Measurements from ENCODE around the gene ICAM2.

ICAM2 gene

DNA sequence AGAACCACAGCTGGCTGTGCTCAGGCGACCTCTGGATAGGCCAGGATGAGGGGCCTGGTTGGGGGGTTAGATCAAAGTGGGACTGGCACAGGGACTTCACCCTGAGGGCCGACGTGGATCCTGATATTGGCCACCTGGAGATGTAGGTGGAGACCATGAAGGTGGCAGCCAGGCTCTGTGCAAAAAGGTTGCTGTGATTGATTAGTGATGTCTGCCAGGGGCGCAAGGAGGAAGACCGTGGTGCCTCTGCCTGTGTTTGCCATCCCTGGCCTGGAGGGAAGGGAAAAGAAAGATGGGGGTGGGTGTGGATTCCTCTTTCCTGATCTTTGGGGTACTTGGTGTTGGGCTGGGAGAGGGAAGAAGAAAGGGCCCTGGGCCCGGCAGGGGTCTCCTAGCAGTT lies 47.2 kb downstream of the ICAM2 start:
- H3K36me3 ChIP-seq (ENCODE audit: control insufficient read depth, insufficient read depth, low read length): no peaks in the 10 kb centered on the region
- TF ChIP-seq, protein P1, sequence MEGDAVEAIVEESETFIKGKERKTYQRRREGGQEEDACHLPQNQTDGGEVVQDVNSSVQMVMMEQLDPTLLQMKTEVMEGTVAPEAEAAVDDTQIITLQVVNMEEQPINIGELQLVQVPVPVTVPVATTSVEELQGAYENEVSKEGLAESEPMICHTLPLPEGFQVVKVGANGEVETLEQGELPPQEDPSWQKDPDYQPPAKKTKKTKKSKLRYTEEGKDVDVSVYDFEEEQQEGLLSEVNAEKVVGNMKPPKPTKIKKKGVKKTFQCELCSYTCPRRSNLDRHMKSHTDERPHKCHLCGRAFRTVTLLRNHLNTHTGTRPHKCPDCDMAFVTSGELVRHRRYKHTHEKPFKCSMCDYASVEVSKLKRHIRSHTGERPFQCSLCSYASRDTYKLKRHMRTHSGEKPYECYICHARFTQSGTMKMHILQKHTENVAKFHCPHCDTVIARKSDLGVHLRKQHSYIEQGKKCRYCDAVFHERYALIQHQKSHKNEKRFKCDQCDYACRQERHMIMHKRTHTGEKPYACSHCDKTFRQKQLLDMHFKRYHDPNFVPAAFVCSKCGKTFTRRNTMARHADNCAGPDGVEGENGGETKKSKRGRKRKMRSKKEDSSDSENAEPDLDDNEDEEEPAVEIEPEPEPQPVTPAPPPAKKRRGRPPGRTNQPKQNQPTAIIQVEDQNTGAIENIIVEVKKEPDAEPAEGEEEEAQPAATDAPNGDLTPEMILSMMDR (IDR thresholded peaks at IDR 0.05; ENCODE audit: insufficient read depth, low read length, poor library complexity, severe bottlenecking): no peak
- H3K27me3 ChIP-seq (replicated peaks; ENCODE audit: control insufficient read depth, insufficient read depth, low read length): no peaks in the 10 kb centered on the region
- no peak for DNase-seq (ENCODE audit: extremely low read depth, insufficient read length)
- no peak overlapping the region for H3K4me3 ChIP-seq (replicated peaks; ENCODE audit: low read depth, low read length)

DNA sequence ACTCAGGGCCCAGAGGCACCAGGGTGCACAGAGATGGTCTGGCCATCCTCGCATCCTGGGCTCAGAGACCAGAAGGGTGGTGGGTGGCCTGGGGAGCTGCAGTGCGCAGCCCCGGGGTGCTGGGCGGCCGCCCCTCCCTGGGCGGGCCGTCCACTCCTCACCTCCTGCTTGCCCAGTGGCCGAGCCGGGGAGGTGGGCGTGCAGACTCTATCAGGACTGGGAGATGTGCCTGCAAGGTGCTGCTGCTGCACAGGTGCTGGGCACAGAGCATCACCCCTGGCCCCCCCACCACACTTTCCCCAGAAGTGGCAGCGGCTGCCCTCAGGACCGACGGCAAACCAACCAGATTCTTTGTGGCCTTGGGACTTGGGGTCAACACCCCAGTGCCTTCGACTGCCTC lies 47.6 kb downstream of the ICAM2 start, which contains the start of gene SCN4A:
Gene SCN4A, minus strand, starts transcription at position 123 of the 400 bp plus-strand sequence. Its CDS starts 77 bp downstream, at position 46.
- Histone ChIP-seq H3K4me3 (replicated peaks; ENCODE audit: low read depth, low read length) (no peak within 1 kb of the TSS), H3K27me3 (replicated peaks; ENCODE audit: control insufficient read depth, insufficient read depth, low read length) (no peaks in the 10 kb centered on the region), H3K36me3 (ENCODE audit: control insufficient read depth, insufficient read depth, low read length) (no peaks in the 10 kb centered on the region)
- DNase-seq (ENCODE audit: extremely low read depth, insufficient read length): no peak
- TF ChIP-seq, protein P1 (IDR thresholded peaks at IDR 0.05; ENCODE audit: insufficient read depth, low read length, poor library complexity, severe bottlenecking): no peak

DNA sequence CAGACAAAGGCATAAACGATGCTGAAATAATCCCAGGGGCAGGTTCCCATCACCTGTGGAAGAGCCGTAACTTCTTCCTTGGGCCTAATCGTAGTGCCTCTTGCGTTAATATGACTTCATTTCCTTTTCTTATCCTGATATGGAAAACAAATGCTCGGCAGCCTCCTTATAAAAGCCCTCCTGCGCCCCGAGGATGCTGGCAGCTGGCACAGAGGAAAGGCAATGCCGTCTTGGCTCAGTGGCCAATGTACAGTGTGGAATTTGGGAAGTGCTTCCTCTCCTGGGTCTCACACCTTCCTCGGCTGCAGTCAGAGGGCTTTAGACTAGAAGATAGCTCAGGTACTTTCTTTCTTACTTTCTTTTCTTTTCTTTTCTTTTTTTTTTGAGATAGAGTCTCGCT lies 51.2 kb downstream of the ICAM2 start:
- no peak for DNase-seq (ENCODE audit: extremely low read depth, insufficient read length)
- H3K27me3 ChIP-seq (replicated peaks; ENCODE audit: control insufficient read depth, insufficient read depth, low read length): no peaks in the 10 kb centered on the region
- no peak overlapping the region for H3K4me3 ChIP-seq (replicated peaks; ENCODE audit: low read depth, low read length)
- H3K36me3 ChIP-seq (ENCODE audit: control insufficient read depth, insufficient read depth, low read length): no peaks in the 10 kb centered on the region
- TF ChIP-seq, protein P1 (IDR thresholded peaks at IDR 0.05; ENCODE audit: insufficient read depth, low read length, poor library complexity, severe bottlenecking): no peak

GRCh38 chr17:63967953-63968352 lies 52.5 kb downstream of the ICAM2 start:
- DNase-seq (ENCODE audit: extremely low read depth, insufficient read length): no peak
- Histone ChIP-seq H3K4me3 (replicated peaks; ENCODE audit: low read depth, low read length) (no peak overlapping the region), H3K36me3 (ENCODE audit: control insufficient read depth, insufficient read depth, low read length) (no peaks in the 10 kb centered on the region), H3K27me3 (replicated peaks; ENCODE audit: control insufficient read depth, insufficient read depth, low read length) (no peaks in the 10 kb centered on the region)
- TF ChIP-seq, protein P1 (IDR thresholded peaks at IDR 0.05; ENCODE audit: insufficient read depth, low read length, poor library complexity, severe bottlenecking): no peak

DNA sequence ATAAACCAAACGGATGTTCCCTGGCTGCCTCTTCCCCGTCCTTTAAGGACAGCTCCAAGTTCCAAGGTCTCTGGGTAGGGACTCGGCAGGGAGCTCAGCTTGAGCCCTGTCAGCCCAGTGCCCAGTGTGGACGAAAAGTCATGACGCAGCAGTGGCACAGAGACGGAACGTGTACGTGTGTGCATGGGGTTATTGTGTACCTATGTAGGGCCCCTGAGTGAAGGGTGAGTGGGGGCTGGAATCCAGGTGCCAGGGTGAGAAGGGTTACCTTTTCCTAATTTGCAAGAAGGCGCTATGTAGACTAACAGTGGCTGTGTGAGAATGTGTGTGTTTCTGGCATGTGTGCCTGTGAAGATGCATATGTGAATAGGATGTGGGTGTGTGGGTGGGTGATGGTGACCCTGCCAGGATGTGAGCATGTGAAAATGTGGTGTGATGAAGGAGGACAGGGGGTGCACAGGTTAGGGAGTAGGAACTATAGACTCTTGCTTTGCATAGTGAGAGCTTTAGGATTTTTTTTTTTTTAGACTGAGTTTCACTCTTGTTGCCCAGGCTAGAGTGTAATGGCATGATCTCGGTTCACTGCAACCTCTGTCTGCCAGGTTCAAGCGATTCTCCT lies 53.7 kb downstream of the ICAM2 start:
- no peaks in the 10 kb centered on the region for H3K27me3 ChIP-seq (replicated peaks; ENCODE audit: control insufficient read depth, insufficient read depth, low read length)
- no peak overlapping the region for H3K4me3 ChIP-seq (replicated peaks; ENCODE audit: low read depth, low read length)
- DNase-seq (ENCODE audit: extremely low read depth, insufficient read length): no peak
- no peaks in the 10 kb centered on the region for H3K36me3 ChIP-seq (ENCODE audit: control insufficient read depth, insufficient read depth, low read length)
- TF ChIP-seq, protein P1 (IDR thresholded peaks at IDR 0.05; ENCODE audit: insufficient read depth, low read length, poor library complexity, severe bottlenecking): no peak

DNA sequence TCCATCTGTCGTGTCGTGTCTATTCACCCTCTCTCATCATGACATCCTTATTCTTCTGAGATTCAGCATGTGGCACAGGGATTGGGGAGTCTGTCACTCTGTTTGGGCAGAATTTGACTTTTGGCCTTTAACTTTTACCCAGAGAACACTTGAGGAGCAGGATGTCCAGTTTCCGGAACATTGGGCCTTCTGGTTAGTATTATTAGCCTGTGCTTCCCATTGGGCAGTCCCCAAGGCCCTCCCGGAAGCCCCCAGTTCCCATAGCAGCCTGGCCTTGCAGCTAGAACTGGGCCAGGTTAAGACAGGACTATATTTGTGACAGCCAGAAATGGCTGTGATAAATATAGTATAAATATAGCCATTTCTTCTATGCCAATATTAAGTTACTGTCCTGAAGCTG lies 57.3 kb downstream of the ICAM2 start:
- TF ChIP-seq, protein P1 (IDR thresholded peaks at IDR 0.05; ENCODE audit: insufficient read depth, low read length, poor library complexity, severe bottlenecking): no peak
- Histone ChIP-seq H3K36me3 (ENCODE audit: control insufficient read depth, insufficient read depth, low read length) (no peaks in the 10 kb centered on the region), H3K4me3 (replicated peaks; ENCODE audit: low read depth, low read length) (no peak overlapping the region), H3K27me3 (replicated peaks; ENCODE audit: control insufficient read depth, insufficient read depth, low read length) (no peaks in the 10 kb centered on the region)
- DNase-seq (ENCODE audit: extremely low read depth, insufficient read length): no peak
